ENCODE data around the gene CLCN4. TPM values are rescaled to one million over a fixed set of nuclear protein-coding genes. Genes with fewer than 3 reads are reported as not detected.

Gene CLCN4
- total RNA-seq, 1 donor from 2014 or later = 4.7 TPM

DNA sequence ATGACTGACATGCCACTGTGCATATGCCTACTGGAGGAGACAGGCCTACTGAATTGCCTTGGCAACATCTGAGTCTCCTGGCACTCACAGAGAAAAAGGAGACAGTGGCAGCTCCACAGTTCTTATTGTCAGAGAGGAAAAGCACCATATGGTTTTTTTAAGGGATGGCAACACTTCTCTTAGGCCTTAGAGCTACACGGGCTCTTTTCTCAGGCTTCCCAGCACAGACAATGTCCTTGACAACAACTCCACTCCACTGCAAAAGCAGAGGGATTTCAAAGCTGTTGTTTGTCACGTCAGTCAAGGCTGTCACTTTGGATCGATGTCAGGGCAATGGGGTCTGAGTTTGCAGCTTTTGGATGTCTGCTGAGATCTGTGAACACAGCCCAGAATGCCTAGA, 4.7 kb upstream of the CLCN4 start:
- H3K36me3 Mint-ChIP-seq (ENCODE audit: low read depth) = no peaks in the 10 kb centered on the region
- no peak overlapping the region for H3K4me3 Mint-ChIP-seq
- DNase-seq = no peak
- TF ChIP-seq, protein P1, sequence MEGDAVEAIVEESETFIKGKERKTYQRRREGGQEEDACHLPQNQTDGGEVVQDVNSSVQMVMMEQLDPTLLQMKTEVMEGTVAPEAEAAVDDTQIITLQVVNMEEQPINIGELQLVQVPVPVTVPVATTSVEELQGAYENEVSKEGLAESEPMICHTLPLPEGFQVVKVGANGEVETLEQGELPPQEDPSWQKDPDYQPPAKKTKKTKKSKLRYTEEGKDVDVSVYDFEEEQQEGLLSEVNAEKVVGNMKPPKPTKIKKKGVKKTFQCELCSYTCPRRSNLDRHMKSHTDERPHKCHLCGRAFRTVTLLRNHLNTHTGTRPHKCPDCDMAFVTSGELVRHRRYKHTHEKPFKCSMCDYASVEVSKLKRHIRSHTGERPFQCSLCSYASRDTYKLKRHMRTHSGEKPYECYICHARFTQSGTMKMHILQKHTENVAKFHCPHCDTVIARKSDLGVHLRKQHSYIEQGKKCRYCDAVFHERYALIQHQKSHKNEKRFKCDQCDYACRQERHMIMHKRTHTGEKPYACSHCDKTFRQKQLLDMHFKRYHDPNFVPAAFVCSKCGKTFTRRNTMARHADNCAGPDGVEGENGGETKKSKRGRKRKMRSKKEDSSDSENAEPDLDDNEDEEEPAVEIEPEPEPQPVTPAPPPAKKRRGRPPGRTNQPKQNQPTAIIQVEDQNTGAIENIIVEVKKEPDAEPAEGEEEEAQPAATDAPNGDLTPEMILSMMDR (IDR thresholded peaks at IDR 0.05) = no peak
- ChIA-PET POLR2A (no interaction called here), CTCF (no interaction called here)
- no peak overlapping the region for H3K27ac Mint-ChIP-seq
- no peaks in the 10 kb centered on the region for H3K9me3 Mint-ChIP-seq
- no peak for ATAC-seq (ENCODE audit: low read depth)
- intact Hi-C loops (cut with micrococcal nuclease) = no loop called here
- peaks cover 21% of the 10 kb centered on the region for H3K4me1 Mint-ChIP-seq
- H3K27me3 Mint-ChIP-seq = no peaks in the 10 kb centered on the region

DNA sequence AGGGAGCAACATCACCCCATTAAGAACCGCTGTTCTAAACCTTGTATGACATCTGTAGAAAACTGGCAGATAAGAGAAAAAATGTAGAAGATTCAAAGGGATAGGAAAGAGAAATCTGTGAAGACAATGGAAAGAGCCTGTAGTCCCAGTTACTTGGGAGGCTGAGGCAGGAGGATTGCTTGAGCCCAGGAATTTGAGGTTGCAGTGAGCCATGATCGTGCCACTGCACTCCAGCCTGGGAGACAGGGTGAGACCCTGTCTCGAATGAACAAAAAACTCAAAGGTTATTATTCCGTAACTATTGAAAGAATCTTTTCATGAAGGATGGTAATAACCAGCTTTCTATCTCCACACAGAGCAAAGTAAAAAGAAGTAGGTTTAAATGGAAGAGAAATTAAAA, 1.6 kb upstream of the CLCN4 start:
- ChIA-PET POLR2A (interaction anchor here (1.1 to 2.7 kb wide), 3 partner anchors 7 to 36 kb away, joined by 3 to 12 read pairs (median 8); no protein-coding TSS in a partner anchor), CTCF (no interaction called here)
- Mint-ChIP-seq H3K27me3 (no peaks in the 10 kb centered on the region), H3K4me3 (no peak overlapping the region), H3K9me3 (no peaks in the 10 kb centered on the region), H3K36me3 (ENCODE audit: low read depth) (peaks cover 2% of the 10 kb centered on the region), H3K27ac (no peak overlapping the region), H3K4me1 (peaks cover 34% of the 10 kb centered on the region)
- TF ChIP-seq, protein P1 (IDR thresholded peaks at IDR 0.05) = no peak
- intact Hi-C loops (cut with micrococcal nuclease) = loop anchor here (5.0 kb wide), 1 partner anchor 957 kb away; the partner anchor contains the start of gene HCCS
- DNase-seq (no peak), ATAC-seq (ENCODE audit: low read depth) (no peak)

DNA sequence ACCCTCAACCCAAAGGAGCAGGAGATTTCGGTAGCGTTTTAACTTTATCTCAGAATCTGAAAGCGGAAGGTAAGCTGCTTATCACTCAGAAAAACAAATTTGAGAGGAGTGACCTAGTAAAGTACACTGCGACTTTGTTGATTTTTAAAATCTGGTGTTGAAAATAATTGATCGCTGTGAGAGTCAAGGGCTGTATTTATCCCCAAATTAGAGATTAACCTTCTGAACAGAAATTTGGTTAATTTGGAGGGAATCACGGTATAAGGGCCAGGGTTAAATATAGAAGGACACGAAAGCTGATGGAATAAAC, 212 bp downstream of the CLCN4 start:
- CTCF ChIA-PET = interaction anchor here (1.1 to 2.2 kb wide), 2 partner anchors 37 to 38 kb away, joined by 3 to 9 read pairs; no protein-coding TSS in a partner anchor
- no peaks in the 10 kb centered on the region for H3K27me3 Mint-ChIP-seq
- ATAC-seq (ENCODE audit: low read depth) (no peak), DNase-seq (no peak)
- peaks cover 34% of the 10 kb centered on the region for H3K4me1 Mint-ChIP-seq
- peak overlapping the region; percentile 83 for H3K4me3 Mint-ChIP-seq
- TF ChIP-seq, protein P1 (IDR thresholded peaks at IDR 0.05) = no peak
- POLR2A ChIA-PET = interaction anchor here (0.7 to 2.7 kb wide), 5 partner anchors 10 to 46 kb away, joined by 4 to 12 read pairs (median 7); no protein-coding TSS in a partner anchor
- no peaks in the 10 kb centered on the region for H3K9me3 Mint-ChIP-seq
- H3K36me3 Mint-ChIP-seq (ENCODE audit: low read depth) = peaks cover 13% of the 10 kb centered on the region
- intact Hi-C loops (cut with micrococcal nuclease) = loop anchor here (1.0 to 5.0 kb wide), 2 partner anchors 9 to 955 kb away; partner anchors contain the start of gene HCCS
- H3K27ac Mint-ChIP-seq = peak overlapping the region; percentile 90

DNA sequence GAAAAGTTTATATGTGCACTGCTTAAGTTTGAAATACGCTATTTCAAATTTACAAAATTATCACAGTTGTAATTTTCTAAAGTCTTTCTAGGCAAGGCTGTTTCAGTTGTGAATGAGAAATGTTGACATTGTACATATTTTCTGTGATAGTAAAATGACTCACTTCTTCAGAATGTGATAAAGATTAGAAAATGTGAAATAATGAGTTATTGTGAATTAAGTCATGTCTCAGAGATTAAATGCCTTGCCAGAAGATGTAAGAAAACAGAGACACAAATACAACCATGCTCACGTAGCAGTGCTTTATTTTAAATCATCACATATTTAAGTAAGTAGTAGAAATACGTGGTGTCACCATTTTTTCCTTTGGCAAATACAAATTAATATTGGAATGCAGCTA, 768 bp downstream of the CLCN4 start:
- no peak for ATAC-seq (ENCODE audit: low read depth)
- intact Hi-C loops (cut with micrococcal nuclease) = loop anchor here (1.0 to 5.0 kb wide), 2 partner anchors 9 to 955 kb away; partner anchors contain the start of gene HCCS
- TF ChIP-seq, protein P1 (IDR thresholded peaks at IDR 0.05) = no peak
- POLR2A ChIA-PET = interaction anchor here (0.7 to 2.7 kb wide), 3 partner anchors 38 to 46 kb away, joined by 4 to 12 read pairs (median 7); no protein-coding TSS in a partner anchor
- Mint-ChIP-seq H3K4me1 (peaks cover 34% of the 10 kb centered on the region), H3K27me3 (no peaks in the 10 kb centered on the region), H3K4me3 (peak overlapping the region; percentile 83), H3K27ac (peak overlapping the region; percentile 78), H3K36me3 (ENCODE audit: low read depth) (peaks cover 16% of the 10 kb centered on the region), H3K9me3 (no peaks in the 10 kb centered on the region)
- DNase-seq = no peak
- CTCF ChIA-PET = interaction anchor here (1.1 to 2.2 kb wide), 2 partner anchors 37 to 39 kb away, joined by 3 to 9 read pairs; no protein-coding TSS in a partner anchor

DNA sequence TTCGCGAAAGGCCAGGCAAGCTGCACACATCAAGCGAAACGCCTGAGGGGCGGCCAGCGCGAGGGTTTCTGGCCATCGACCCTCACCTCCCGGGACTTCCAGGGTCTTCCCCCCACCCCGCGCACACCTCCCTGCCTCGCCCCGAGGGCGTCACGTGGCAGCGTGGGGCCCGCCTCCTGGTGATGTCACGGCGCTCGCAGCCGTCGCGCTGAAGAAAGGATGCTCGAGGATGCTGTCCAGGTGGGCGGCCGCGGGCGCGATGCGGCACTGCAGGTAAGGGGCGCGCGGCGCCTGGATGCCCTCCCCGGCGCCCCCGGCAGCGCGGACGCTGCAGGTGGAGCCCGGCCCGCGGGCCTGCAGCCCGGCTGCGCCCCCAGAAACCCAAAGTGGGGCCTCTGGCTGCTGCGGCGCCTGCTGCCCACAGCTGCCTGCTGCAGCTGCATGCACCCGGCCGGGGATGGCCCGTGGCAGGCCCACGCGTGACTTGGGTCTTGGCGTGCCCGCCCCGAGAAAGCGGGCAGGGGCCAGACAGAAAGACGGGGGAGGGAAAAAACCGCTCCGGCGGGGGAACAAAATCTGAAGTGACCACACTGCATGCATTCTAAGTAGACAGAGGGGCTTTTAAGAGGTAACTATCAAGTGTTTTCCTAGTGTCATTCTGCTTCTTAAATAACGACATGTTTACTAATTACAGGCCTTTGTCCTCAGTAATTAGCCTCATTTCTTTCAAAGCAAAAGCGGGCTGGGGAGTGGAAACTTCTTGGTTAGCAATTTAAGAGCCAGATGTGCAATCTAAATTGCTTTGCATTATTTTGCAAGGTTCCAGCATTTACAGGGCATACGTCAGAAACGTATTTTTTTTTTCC, 1.7 kb downstream of the CLCN4 start:
- DNase-seq = peak; percentile 45
- Mint-ChIP-seq H3K4me1 (peaks cover 34% of the 10 kb centered on the region), H3K4me3 (peak overlapping the region; percentile 78), H3K27me3 (no peaks in the 10 kb centered on the region), H3K27ac (peak overlapping the region; percentile 78), H3K36me3 (ENCODE audit: low read depth) (peaks cover 16% of the 10 kb centered on the region), H3K9me3 (no peaks in the 10 kb centered on the region)
- peak; percentile 60 for ATAC-seq (ENCODE audit: low read depth)
- TF ChIP-seq, protein P1 (IDR thresholded peaks at IDR 0.05) = no peak
- ChIA-PET CTCF (no interaction called here), POLR2A (no interaction called here)
- intact Hi-C loops (cut with micrococcal nuclease) = loop anchor here (5.0 kb wide), 1 partner anchor 954 kb away; the partner anchor contains the start of gene HCCS

Data from activated B cell treated with CpG ODN at 0.5 μM for 24 hours (primary cell).